ENCODE measurements around the gene POLN.

The POLN gene

DNA sequence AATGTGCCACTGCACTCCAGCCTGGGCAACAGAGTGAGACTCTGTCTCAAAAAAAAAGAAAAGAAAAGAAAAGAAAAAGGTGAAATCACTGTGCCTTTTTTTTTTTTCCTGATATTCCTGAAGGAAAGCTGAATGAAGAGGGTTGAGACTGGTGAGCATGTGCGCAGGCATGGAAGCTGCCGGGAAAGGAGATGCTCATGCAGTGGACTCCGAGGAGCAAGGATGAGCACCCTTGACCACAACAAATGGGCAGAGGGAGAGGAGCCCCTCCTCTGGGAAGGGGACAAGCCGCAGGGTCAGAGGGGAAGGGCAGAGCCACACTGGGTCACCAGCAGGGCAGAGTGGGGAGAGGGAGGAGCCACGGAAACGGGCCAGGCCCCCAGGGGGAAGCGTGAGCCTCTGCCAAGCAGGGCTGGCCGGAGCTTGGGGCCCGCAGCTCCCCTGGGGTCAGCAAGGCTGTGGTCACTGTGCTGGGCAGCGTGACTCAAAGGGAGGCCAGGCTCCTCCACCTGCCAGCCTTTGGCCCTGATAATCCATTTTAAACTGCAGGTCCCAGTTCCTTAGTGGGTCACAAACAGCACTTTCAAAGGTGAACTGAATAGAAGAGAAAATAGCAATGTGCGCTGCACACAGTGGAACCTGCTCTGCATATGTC lies 102.9 kb downstream of the POLN start:
- no peak for TF ChIP-seq MYC (IDR thresholded peaks at IDR 0.05; ENCODE audit: low read depth, low read length)
- TF ChIP-seq, protein P1, sequence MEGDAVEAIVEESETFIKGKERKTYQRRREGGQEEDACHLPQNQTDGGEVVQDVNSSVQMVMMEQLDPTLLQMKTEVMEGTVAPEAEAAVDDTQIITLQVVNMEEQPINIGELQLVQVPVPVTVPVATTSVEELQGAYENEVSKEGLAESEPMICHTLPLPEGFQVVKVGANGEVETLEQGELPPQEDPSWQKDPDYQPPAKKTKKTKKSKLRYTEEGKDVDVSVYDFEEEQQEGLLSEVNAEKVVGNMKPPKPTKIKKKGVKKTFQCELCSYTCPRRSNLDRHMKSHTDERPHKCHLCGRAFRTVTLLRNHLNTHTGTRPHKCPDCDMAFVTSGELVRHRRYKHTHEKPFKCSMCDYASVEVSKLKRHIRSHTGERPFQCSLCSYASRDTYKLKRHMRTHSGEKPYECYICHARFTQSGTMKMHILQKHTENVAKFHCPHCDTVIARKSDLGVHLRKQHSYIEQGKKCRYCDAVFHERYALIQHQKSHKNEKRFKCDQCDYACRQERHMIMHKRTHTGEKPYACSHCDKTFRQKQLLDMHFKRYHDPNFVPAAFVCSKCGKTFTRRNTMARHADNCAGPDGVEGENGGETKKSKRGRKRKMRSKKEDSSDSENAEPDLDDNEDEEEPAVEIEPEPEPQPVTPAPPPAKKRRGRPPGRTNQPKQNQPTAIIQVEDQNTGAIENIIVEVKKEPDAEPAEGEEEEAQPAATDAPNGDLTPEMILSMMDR (IDR thresholded peaks at IDR 0.05; ENCODE audit: low read depth, low read length): no peak
- TF ChIP-seq, protein P2, sequence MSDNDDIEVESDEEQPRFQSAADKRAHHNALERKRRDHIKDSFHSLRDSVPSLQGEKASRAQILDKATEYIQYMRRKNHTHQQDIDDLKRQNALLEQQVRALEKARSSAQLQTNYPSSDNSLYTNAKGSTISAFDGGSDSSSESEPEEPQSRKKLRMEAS (IDR thresholded peaks at IDR 0.05; ENCODE audit: low read depth, low read length): no peak
- TF ChIP-seq POLR2A (IDR thresholded peaks at IDR 0.05; ENCODE audit: extremely low read depth, insufficient read length): no peak
- no peak overlapping the region for H3K4me3 ChIP-seq (ENCODE audit: low read depth, low read length)
- DNase-seq (ENCODE audit: low read depth): peak; percentile 54

DNA sequence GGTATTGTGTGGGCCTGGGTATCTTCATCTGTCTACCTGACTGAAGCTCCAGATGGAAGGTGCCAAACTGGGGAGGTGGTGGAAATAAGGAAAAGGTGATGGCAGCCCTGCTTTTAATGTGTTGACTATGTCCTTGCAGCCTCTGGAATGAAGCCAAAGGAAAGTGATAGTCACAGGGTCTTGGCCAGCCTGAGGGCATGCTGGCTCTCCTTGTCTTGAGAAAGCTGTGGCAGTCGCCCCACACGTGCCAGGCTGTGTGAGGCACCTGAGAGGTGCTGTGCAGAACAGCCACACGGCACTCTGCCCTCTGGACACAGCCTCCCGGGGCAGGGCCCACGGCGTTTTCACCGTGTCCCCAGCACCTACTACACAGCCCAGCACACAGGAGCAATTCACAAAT lies 105.2 kb downstream of the POLN start:
- no peak for DNase-seq (ENCODE audit: low read depth)
- TF ChIP-seq MYC (IDR thresholded peaks at IDR 0.05; ENCODE audit: low read depth, low read length) (no peak), POLR2A (IDR thresholded peaks at IDR 0.05; ENCODE audit: extremely low read depth, insufficient read length) (no peak)
- TF ChIP-seq, protein P1 (IDR thresholded peaks at IDR 0.05; ENCODE audit: low read depth, low read length): no peak
- TF ChIP-seq, protein P2 (IDR thresholded peaks at IDR 0.05; ENCODE audit: low read depth, low read length): no peak
- no peak overlapping the region for H3K4me3 ChIP-seq (ENCODE audit: low read depth, low read length)

DNA sequence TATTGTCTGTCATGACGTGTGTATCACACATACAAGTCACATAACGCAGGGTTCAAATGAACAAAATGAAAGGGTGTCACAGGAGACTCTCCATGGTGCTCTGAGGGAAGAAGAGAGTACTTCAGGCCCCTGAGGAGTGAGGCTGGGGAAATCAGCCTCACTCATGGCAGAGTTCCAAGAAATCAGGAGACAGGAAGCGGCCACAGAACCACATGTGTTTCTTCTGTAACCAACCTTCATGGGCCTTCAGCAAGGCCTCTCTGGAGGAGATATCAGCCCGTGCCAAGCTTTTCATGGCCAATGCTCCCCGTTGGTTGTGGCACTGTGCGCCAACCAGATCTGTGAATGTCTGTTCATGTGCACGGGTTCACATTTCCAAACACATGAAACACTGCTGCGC lies 106.8 kb downstream of the POLN start:
- no peak overlapping the region for H3K4me3 ChIP-seq (ENCODE audit: low read depth, low read length)
- DNase-seq (ENCODE audit: low read depth): peak; percentile 62

DNA sequence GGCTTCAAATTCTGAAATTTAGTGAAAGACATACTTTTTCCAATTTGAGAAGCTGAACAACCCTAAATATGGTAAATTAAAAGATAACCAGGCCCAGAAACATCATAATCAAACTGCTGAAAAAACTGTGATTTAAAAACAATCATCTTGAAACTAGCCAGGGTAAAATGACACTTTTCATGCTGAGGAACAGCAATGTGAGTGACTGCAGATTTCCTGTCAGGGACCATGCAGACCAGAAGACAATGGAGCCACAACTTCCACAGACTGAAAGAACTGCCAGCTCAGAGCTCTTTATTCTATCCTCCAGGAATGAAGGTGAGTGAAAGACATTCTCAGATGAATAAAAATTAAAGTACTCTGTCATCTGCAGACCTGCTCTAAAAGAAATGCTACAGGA lies 109.5 kb downstream of the POLN start:
- TF ChIP-seq, protein P1 (IDR thresholded peaks at IDR 0.05; ENCODE audit: low read depth, low read length): no peak
- TF ChIP-seq, protein P2 (IDR thresholded peaks at IDR 0.05; ENCODE audit: low read depth, low read length): no peak
- no peak for TF ChIP-seq POLR2A (IDR thresholded peaks at IDR 0.05; ENCODE audit: extremely low read depth, insufficient read length)
- no peak for TF ChIP-seq MYC (IDR thresholded peaks at IDR 0.05; ENCODE audit: low read depth, low read length)
- DNase-seq (ENCODE audit: low read depth): peak; percentile 34
- H3K4me3 ChIP-seq (ENCODE audit: low read depth, low read length): no peak overlapping the region

More for the DNA sequence above, 106.8 kb downstream of the POLN start:
- TF ChIP-seq, protein P2 (IDR thresholded peaks at IDR 0.05; ENCODE audit: low read depth, low read length): peak; percentile 65
- TF ChIP-seq MYC (IDR thresholded peaks at IDR 0.05; ENCODE audit: low read depth, low read length): peak; percentile 62; the same call in 1 of the 2 replicates
- no peak for TF ChIP-seq POLR2A (IDR thresholded peaks at IDR 0.05; ENCODE audit: extremely low read depth, insufficient read length)
- TF ChIP-seq, protein P1 (IDR thresholded peaks at IDR 0.05; ENCODE audit: low read depth, low read length): no peak

DNA sequence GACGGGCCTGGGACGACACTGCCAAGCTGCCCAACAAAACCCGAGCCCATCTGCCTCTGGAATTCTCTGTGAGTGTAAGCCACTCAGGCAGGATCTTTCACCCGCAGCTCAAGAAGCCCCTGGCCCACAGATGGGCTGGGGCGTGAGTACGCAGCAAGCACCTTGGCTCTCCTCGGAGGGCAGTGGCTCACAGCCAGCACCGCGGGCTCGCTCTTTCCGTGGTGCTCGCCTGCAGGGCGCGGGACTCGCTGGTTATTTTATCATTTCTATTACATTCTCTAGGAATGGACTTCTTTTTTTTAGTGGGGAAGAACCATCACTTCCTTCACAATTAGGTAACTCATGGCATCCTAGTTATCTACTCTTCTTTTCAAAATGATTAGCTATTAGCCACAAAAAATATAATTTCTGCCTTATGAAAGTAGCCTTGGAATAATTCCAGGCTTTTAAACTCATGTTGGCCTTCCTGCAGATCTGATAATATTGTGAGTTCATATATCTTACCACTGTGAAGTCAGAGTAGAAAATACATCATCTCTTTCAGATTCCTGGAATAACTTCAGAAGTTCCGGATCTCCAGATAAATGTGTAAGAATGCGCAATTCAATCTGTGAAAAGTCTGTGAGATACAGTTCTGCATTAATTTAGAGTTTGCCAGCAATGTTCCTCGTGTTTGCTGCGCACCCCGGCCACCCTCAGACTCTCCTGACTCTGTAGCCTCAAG lies 114.2 kb downstream of the POLN start:
- no peak overlapping the region for H3K4me3 ChIP-seq (ENCODE audit: low read depth, low read length)
- no peak for TF ChIP-seq MYC (IDR thresholded peaks at IDR 0.05; ENCODE audit: low read depth, low read length)
- no peak for DNase-seq (ENCODE audit: low read depth)

DNA sequence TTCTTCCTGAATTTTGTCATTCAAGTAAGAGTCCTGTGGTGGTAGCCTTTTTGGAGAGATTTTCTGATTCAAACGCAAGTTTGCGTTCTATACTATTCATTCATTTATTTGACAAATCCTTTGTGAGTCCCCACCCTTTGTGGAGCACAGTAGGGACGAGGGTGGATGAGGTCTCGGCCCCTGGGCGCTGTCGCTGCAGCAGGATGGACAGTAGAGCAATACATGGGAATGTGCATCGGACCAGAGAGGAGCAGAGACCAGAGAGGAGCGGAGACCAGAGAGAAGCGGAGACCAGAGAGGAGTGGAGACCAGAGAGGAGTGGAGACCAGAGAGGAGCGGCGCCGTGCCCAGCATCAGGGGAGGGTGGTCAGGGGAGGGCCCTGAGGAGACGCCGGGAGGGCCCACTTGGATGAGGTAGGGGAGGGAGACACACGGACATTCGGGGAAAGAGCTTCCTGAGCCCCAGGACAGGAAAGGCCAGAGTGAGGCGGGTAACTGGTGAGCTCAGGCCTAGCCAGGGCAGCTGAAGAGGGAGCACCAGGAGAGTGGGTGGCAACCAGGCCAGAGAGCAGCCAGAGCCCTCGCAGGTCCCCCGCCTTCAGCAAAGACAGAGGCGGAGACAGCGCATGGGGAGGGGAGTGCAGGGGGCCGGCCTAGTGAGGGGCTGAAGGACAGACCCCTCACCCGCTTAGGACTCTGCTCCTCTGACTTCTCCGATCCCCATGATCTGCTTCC lies 115.4 kb downstream of the POLN start:
- no peak for DNase-seq (ENCODE audit: low read depth)
- TF ChIP-seq, protein P1 (IDR thresholded peaks at IDR 0.05; ENCODE audit: low read depth, low read length): no peak
- TF ChIP-seq MYC (IDR thresholded peaks at IDR 0.05; ENCODE audit: low read depth, low read length) (no peak), POLR2A (IDR thresholded peaks at IDR 0.05; ENCODE audit: extremely low read depth, insufficient read length) (no peak)
- TF ChIP-seq, protein P2 (IDR thresholded peaks at IDR 0.05; ENCODE audit: low read depth, low read length): no peak

More for the DNA sequence above, 115.4 kb downstream of the POLN start:
- H3K4me3 ChIP-seq (ENCODE audit: low read depth, low read length): no peak overlapping the region
